MM.1S (cell line): Measurements from ENCODE around the gene HECTD3.

Experiments used
- DNase-seq: peaks from one replicate; pipeline ENCODE4 v3.0.0-alpha.2; 2015
- H2AFZ ChIP-seq: fragments of 300-600 bp; sonication (generic); 2 replicates; pipeline ENCODE4 v1.6.0; 2016; ENCODE audit warnings: antibody characterized with exemption, low read length
- H3F3A ChIP-seq: fragments of 300-600 bp; sonication (generic); 2 replicates; pipeline ENCODE4 v1.6.1; 2016; ENCODE audit warnings: mild to moderate bottlenecking, antibody characterized with exemption, low read length, moderate library complexity, mixed read lengths; ENCODE audit not compliant: insufficient read depth
- H3K27ac ChIP-seq: fragments of 300-600 bp; sonication (generic); 2 replicates; pipeline ENCODE4 v1.5.1; 2016; ENCODE audit warnings: mild to moderate bottlenecking, low read length
- H3K27me3 ChIP-seq: fragments of 300-600 bp; sonication (generic); replicated peaks from 2 replicates; pipeline ENCODE4 v1.6.0; 2016; ENCODE audit warnings: low read length; ENCODE audit not compliant: insufficient read depth
- H3K36me3 ChIP-seq: fragments of 300-600 bp; sonication (generic); replicated peaks from 2 replicates; pipeline ENCODE4 v1.6.1; 2016; ENCODE audit warnings: mild to moderate bottlenecking, low read length, mixed read lengths; ENCODE audit not compliant: insufficient read depth
- H3K4me1 ChIP-seq: fragments of 300-600 bp; sonication (generic); 2 replicates; pipeline ENCODE4 v1.6.1; 2016; ENCODE audit warnings: low read length, mixed read lengths
- H3K4me2 ChIP-seq: fragments of 300-600 bp; sonication (generic); 2 replicates; pipeline ENCODE4 v1.6.0; 2016; ENCODE audit warnings: low read depth, low read length
- H3K4me3 ChIP-seq: fragments of 300-600 bp; sonication (generic); 2 replicates; pipeline ENCODE4 v1.5.1; 2016; ENCODE audit warnings: low read length, mixed read lengths
- H3K79me2 ChIP-seq: fragments of 300-600 bp; sonication (generic); 2 replicates; pipeline ENCODE4 v1.6.1; 2016; ENCODE audit warnings: mixed run types, low read length, mixed read lengths
- H3K9ac ChIP-seq: fragments of 300-600 bp; sonication (generic); 2 replicates; pipeline ENCODE4 v1.6.1; 2016; ENCODE audit warnings: low read length, mixed read lengths
- H3K9me2 ChIP-seq: fragments of 300-600 bp; sonication (generic); replicated peaks from 2 replicates; pipeline ENCODE4 v1.6.1; 2016; ENCODE audit warnings: mild to moderate bottlenecking, low read length, mixed read lengths; ENCODE audit not compliant: insufficient read depth
- H3K9me3 ChIP-seq: fragments of 300-600 bp; sonication (generic); replicated peaks from 2 replicates; pipeline ENCODE4 v1.6.1; 2016; ENCODE audit warnings: mild to moderate bottlenecking, low read length, mixed read lengths; ENCODE audit not compliant: insufficient read depth
- H4K20me1 ChIP-seq: fragments of 300-600 bp; sonication (generic); 2 replicates; pipeline ENCODE4 v1.6.1; 2016; ENCODE audit warnings: mild to moderate bottlenecking, low read length, moderate library complexity, mixed read lengths; ENCODE audit not compliant: insufficient read depth
- EZH2 ChIP-seq: fragments of 300-600 bp; sonication (generic); optimal IDR thresholded peaks from 2 replicates; pipeline ENCODE3; 2017; ENCODE audit warnings: low read depth, mild to moderate bottlenecking, antibody characterized with exemption, low read length, mixed read lengths
- EZH2phosphoT487 ChIP-seq: fragments of 300-600 bp; sonication (generic); IDR thresholded peaks from 2 replicates; pipeline ENCODE4 v1.6.1; 2018; ENCODE audit warnings: antibody characterized with exemption, low read length
- TF ChIP-seq, protein P1 (sequence below): fragments of 300-600 bp; sonication (generic); IDR thresholded peaks from 2 replicates; pipeline ENCODE4 v1.5.1; 2016; ENCODE audit warnings: antibody characterized with exemption, low read length, mixed read lengths

Gene HECTD3

DNA sequence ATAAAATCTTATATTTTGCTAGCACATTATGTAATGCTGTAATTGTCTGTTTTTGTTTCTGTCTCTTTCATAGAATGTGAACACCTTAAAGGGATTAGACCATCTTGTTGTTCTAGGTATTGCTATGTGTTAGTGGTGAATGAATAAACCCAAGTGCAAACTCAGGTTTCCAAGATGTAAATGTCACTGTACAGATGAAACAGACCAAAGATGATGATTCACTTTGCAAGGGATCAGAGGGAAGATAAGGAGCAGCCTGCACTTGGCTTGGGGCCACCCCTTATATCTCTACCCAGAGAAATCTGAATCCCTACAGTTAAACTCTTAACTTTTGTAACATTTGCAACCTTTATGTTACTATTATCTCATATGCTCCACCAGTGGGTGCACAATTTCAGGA lies 26.3 kb upstream of the HECTD3 start:
- Histone ChIP-seq H3K9me2 (no peaks in the 10 kb centered on the region), H3K79me2 (no peaks in the 10 kb centered on the region)

DNA sequence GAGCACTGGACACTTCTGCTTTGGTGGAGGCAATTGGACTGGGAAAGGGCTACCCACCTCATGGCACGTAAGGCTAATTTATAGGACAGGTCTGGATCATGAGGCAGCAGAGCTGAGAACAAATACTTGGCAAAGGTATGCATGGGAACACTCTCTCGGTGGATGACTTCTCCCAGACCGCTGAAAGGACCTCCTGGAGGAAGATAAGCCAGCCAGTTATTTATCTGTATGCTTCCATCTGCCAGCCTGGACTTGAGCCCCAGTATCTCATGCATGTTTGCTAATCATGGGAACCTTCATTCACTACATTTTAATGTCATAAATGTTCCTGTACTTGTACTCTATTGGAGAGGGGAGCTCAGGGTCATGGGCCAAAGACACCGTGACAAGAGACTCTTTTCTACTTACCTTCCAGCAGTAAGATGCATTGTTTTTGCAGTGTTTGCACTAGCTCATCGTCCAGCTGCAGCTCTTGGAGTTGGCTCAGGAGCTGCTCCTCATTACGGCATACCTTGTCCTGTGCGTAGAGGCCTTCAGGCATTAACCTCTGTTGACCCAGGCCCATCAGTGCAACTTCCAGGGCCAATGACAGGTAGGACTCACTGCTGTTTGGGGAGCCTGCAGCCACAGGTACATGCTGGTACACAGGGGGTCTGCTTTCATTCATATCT lies 24.6 kb upstream of the HECTD3 start:
- Histone ChIP-seq H3K9ac (no peak overlapping the region), H3K9me3 (no peaks in the 10 kb centered on the region), H3K4me3 (no peak overlapping the region), H3K27ac (no peak overlapping the region), H3K36me3 (no peaks in the 10 kb centered on the region), H2AFZ (no peak overlapping the region), H3K79me2 (no peaks in the 10 kb centered on the region), H3K27me3 (no peaks in the 10 kb centered on the region), H3K9me2 (no peaks in the 10 kb centered on the region), H4K20me1 (no peaks in the 10 kb centered on the region), H3F3A (no peaks in the 10 kb centered on the region), H3K4me1 (0 out of 2 replicates have a peak, but pooled peaks cover 4% of the 10 kb centered on the region), H3K4me2 (no peak overlapping the region)
- TF ChIP-seq, protein P1, sequence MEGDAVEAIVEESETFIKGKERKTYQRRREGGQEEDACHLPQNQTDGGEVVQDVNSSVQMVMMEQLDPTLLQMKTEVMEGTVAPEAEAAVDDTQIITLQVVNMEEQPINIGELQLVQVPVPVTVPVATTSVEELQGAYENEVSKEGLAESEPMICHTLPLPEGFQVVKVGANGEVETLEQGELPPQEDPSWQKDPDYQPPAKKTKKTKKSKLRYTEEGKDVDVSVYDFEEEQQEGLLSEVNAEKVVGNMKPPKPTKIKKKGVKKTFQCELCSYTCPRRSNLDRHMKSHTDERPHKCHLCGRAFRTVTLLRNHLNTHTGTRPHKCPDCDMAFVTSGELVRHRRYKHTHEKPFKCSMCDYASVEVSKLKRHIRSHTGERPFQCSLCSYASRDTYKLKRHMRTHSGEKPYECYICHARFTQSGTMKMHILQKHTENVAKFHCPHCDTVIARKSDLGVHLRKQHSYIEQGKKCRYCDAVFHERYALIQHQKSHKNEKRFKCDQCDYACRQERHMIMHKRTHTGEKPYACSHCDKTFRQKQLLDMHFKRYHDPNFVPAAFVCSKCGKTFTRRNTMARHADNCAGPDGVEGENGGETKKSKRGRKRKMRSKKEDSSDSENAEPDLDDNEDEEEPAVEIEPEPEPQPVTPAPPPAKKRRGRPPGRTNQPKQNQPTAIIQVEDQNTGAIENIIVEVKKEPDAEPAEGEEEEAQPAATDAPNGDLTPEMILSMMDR = no peak
- DNase-seq = no peak

More for the DNA sequence above, 26.3 kb upstream of the HECTD3 start:
- no peaks in the 10 kb centered on the region for H3K27me3 ChIP-seq
- H3F3A ChIP-seq = no peaks in the 10 kb centered on the region
- H3K4me2 ChIP-seq = no peak overlapping the region
- 0 out of 2 replicates have a peak, but pooled peaks cover 4% of the 10 kb centered on the region for H3K4me1 ChIP-seq
- no peak for DNase-seq
- H3K9me3 ChIP-seq = no peaks in the 10 kb centered on the region
- H2AFZ ChIP-seq = no peak overlapping the region
- no peak overlapping the region for H3K4me3 ChIP-seq
- no peaks in the 10 kb centered on the region for H4K20me1 ChIP-seq
- no peak overlapping the region for H3K9ac ChIP-seq
- no peaks in the 10 kb centered on the region for H3K36me3 ChIP-seq
- TF ChIP-seq EZH2phosphoT487 = no peak
- TF ChIP-seq, protein P1 = no peak
- no peak overlapping the region for H3K27ac ChIP-seq

DNA sequence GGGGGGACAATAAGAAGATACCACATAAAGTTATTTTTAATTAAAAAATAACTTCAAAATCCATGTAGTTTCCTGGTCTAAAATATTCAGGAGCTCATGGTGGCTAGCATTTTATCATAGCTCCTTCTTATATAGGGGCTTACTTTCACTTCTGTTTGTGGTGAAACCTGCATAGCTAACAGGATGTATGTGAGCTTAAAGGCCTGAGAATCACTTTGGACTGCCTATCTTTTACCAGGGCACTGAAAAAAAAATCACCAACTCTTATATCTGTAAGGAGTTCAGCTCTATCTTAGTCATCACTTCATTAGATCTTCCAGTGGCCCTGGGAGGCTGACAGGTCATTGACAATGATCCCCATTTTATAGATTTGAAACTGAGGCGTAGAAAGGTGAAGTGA lies 22.2 kb upstream of the HECTD3 start:
- Histone ChIP-seq H3K9me2 (no peaks in the 10 kb centered on the region), H3F3A (no peaks in the 10 kb centered on the region), H3K79me2 (no peaks in the 10 kb centered on the region), H4K20me1 (no peaks in the 10 kb centered on the region), H3K27me3 (no peaks in the 10 kb centered on the region), H3K27ac (no peak overlapping the region), H3K9ac (no peak overlapping the region), H3K4me2 (no peak overlapping the region), H3K4me1 (0 out of 2 replicates have a peak, but pooled peaks cover 4% of the 10 kb centered on the region), H2AFZ (no peak overlapping the region), H3K36me3 (no peaks in the 10 kb centered on the region), H3K4me3 (no peak overlapping the region), H3K9me3 (no peaks in the 10 kb centered on the region)
- peak; percentile 75 for DNase-seq
- TF ChIP-seq, protein P1 = no peak
- TF ChIP-seq EZH2 = no peak
- TF ChIP-seq EZH2phosphoT487 = no peak
